NT2/D1 (cell line): ENCODE data around the gene RSU1.

Experiments
- YY1 ChIP-seq: IDR thresholded peaks from 2 replicates; pipeline ENCODE4 v1.6.1; 2011; ENCODE audit not compliant: insufficient read length, insufficient read depth
- ZNF274 ChIP-seq: IDR thresholded peaks from 2 replicates; pipeline ENCODE4 v1.6.1; 2011; ENCODE audit warnings: mild to moderate bottlenecking, low read depth, low read length

GRCh38 chr10:16835228-16835627 lies 18.0 kb upstream of the RSU1 start:
- TF ChIP-seq ZNF274 (no peak), YY1 (no peak)
